Effector memory CD8-positive, alpha-beta T cell (primary cell): Measurements from ENCODE around the gene ANGPTL2.

ENCODE experiments used
- ATAC-seq: fragments of 150-1000 bp; cut with Tn5 transposase; replicated peaks from 2 replicates; pipeline ENCODE4 v1.10.0; 2021; ENCODE audit warnings: mild to moderate bottlenecking, moderate library complexity
- DNase-seq, 3 experiments: peaks; one replicate each; pipeline ENCODE4 v3.0.0; 2021
- H3K27ac Mint-ChIP-seq, 2 donors: one replicate each; pipeline ENCODE4 v1.8.0; 2022; ENCODE audit warnings: mild to moderate bottlenecking in 2 of 2, mixed read lengths in 2 of 2, moderate library complexity in 2 of 2
- H3K27me3 Mint-ChIP-seq, 2 donors: one replicate each; pipeline ENCODE4 v1.8.0; 2022; ENCODE audit warnings: mixed read lengths in 2 of 2
- H3K36me3 Mint-ChIP-seq: one replicate; pipeline ENCODE4 v1.8.0; 2022; ENCODE audit warnings: mild to moderate bottlenecking, moderate library complexity, mixed read lengths; ENCODE audit not compliant: insufficient read depth
- H3K4me1 Mint-ChIP-seq, 2 donors: one replicate each; pipeline ENCODE4 v1.8.0; 2022; ENCODE audit warnings: low read depth in 2 of 2, mixed read lengths in 2 of 2
- H3K4me3 Mint-ChIP-seq, 2 donors: one replicate each; pipeline ENCODE4 v1.8.0; 2022; ENCODE audit warnings: mild to moderate bottlenecking in 2 of 2, mixed read lengths in 2 of 2, moderate library complexity in 2 of 2
- H3K9me3 Mint-ChIP-seq, 2 donors: one replicate each; pipeline ENCODE4 v1.8.0; 2022; ENCODE audit warnings: mixed read lengths in 2 of 2

The ANGPTL2 gene

GRCh38 chr9:127126971-127127370 lies 4.5 kb upstream of the ANGPTL2 start:
- Mint-ChIP-seq H3K36me3 (peaks cover 4% of the 10 kb centered on the region), H3K4me1 (peaks cover 0 to 6% of the 10 kb centered on the region in 2 donors), H3K27ac (no peak overlapping the region), H3K27me3 (peaks cover 0 to 15% of the 10 kb centered on the region in 2 donors), H3K4me3 (no peak overlapping the region), H3K9me3 (no peaks in the 10 kb centered on the region)
- DNase-seq (no peak), ATAC-seq (no peak)

DNA sequence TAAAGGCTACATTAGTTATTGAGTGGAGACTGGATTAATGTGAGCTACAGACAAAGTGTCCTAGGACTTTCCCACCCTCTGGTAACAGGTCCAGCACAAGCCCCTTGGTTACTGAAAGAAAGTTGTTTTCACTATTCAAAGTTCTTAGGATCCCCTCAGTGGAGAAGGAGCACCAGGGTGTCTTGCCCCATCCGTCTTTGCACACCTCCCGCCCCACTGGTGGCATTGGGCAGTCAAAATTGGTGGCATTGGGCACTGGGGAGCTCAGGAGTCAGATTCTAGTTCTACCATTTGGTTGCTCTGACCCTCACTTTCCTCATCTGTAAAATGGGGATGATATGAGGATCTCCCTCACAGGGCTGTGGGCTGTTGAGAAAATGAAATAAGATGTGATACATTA lies 2.4 kb upstream of the ANGPTL2 start:
- no peaks in the 10 kb centered on the region for H3K9me3 Mint-ChIP-seq
- H3K27me3 Mint-ChIP-seq, result peaks cover 0 to 33% of the 10 kb centered on the region in 2 donors
- H3K4me3 Mint-ChIP-seq, result no peak overlapping the region
- H3K36me3 Mint-ChIP-seq, result peaks cover 4% of the 10 kb centered on the region
- no peak overlapping the region for H3K27ac Mint-ChIP-seq
- no peak for ATAC-seq
- H3K4me1 Mint-ChIP-seq, result peaks cover 0 to 10% of the 10 kb centered on the region in 2 donors
- DNase-seq, result no peak

DNA sequence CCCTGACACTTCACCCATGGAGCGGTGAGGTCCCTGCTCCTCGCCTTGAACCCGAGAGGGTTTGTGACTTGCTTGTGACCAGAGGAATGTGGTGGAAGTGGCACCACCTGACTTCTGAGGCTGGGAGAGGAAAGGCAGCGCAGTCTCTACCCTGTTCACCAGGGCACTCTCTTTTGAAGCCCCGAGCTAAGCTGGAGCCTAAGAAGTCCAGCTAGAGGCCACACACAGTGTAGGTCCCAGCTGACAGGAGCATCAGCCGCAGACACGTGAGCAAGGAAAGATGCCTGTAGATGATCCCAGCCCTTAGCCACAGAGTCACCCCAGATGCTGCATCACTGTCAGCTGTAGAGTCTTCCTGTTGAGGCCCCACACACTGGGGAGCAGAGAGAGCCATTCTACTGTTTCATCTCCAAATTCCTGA lies 1.7 kb upstream of the ANGPTL2 start:
- Mint-ChIP-seq H3K27ac (no peak overlapping the region), H3K9me3 (no peaks in the 10 kb centered on the region), H3K27me3 (peaks cover 0 to 40% of the 10 kb centered on the region in 2 donors), H3K4me1 (peaks cover 0 to 10% of the 10 kb centered on the region in 2 donors), H3K36me3 (peaks cover 4% of the 10 kb centered on the region), H3K4me3 (no peak overlapping the region)
- ATAC-seq, result no peak
- DNase-seq, result no peak

DNA sequence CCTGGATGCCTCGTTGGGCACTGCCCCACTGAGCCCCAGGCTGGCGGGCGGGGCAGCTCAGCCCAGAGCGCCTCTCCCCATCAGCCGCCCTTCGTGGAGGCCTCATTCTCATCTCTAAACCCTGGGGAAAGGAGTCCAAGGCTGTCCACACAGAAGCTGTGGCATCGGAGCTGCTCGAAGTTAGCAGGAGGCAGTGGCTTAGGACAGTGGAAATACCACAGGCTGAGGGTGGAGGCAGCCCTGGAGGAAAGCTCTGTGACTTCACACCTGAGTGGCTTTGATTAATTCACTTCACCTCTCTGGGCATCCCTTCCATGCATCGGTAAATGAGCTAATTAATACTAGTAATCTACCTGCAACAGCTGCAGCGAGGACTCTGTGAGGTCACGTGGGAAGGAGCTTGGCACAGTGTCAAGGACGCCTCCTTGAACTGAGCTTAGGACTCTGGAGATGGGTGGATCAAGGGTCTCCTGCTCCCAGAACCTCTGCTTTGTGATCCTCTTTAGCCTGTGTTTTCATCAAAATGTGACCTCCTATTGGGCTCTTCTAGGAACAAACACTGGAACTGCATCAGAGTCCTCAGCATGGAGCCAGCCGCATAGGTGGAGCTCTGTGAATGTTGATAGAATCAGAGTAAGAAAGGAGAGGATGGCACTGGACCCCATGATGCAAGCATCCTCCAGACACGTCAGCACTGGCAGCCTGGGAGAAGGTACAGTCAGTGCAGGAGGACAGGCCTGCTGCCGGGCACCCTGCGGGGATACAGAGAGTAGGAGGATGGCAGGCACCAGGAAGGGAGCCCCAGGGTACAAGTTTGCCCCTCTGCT lies 842 bp upstream of the ANGPTL2 start:
- Mint-ChIP-seq H3K27ac (no peak overlapping the region), H3K4me3 (no peak overlapping the region), H3K27me3 (peaks cover 0 to 45% of the 10 kb centered on the region in 2 donors), H3K36me3 (peaks cover 4% of the 10 kb centered on the region), H3K9me3 (no peaks in the 10 kb centered on the region), H3K4me1 (peaks cover 0 to 10% of the 10 kb centered on the region in 2 donors)
- DNase-seq (no peak), ATAC-seq (no peak)

DNA sequence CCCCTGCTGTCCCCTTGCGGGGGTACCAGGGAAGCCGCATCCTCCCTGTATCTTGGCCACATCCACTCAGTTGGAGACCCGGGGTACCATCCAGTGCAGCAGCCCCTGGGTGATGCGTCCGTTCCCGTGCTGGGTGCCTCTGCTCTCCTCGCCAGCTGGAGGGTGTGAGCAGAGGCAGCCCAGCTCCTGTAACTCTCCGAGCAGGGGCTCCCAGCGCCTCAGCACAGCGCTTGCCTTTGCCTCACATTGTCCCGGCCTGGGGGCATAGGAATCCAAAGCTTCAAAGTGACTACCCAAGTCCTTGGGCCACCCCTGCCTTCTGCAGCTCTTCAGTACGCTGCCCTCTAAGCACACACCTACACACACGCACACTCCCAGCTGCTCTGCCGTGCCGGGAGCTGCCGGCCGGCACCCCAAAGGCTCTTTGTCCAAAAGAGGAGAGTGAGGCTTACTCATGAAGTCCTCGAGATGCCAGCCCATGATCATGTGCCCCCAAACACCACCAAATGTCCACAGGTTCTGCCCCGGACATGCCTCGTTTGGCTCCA lies 733 bp downstream of the ANGPTL2 start:
- H3K4me3 Mint-ChIP-seq, result no peak overlapping the region
- ATAC-seq (no peak), DNase-seq (no peak)
- H3K9me3 Mint-ChIP-seq, result no peaks in the 10 kb centered on the region
- peaks cover 0 to 45% of the 10 kb centered on the region in 2 donors for H3K27me3 Mint-ChIP-seq
- H3K27ac Mint-ChIP-seq, result no peak overlapping the region
- H3K4me1 Mint-ChIP-seq, result peaks cover 6 to 11% of the 10 kb centered on the region in 2 donors
- peaks cover 4% of the 10 kb centered on the region for H3K36me3 Mint-ChIP-seq

- H3K9me3 Mint-ChIP-seq, result no peaks in the 10 kb centered on the region
- H3K36me3 Mint-ChIP-seq, result peaks cover under 1% of the 10 kb centered on the region
- ATAC-seq, result no peak
- DNase-seq, result no peak
- H3K27me3 Mint-ChIP-seq, result peaks cover 0 to 45% of the 10 kb centered on the region in 2 donors
- peaks cover 14 to 19% of the 10 kb centered on the region in 2 donors for H3K4me1 Mint-ChIP-seq
- H3K4me3 Mint-ChIP-seq, result no peak overlapping the region
- H3K27ac Mint-ChIP-seq, result no peak overlapping the region
Measured at GRCh38 chr9:127119320-127119709, 3.1 kb downstream of the ANGPTL2 start.

DNA sequence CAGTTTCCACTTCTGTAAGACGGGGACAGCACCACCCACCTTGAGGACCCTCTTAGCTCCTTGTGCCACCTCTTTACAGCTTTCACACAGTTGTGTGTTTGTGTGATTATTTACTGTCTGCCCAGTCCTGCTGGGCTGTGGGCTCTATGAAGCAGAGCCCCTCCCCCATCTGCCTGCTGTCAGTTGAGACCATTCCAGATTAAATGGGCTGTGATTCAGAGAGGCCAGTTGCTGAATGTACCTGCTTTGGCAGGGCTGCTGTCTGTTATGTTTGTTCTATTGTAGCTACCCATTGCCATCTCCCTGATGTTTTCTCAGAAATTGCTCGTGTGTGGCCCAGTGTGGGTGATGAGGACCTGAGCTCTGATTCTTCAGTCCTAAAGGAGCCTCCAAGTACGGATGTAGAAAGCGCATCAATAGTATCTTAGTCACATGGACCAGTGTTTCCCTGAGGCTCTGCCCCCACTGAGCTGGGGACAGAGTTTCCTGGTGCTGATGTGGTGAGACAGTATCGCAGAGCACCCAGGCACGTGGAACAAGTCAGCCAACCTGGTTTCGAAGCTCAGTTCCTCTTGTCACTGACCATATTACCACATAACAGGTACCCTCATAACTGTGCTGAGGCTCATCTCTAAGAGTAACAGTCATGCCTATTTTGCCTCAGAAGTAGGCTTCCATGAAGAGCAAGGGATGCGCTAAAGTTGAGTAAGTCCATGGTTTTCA lies 3.7 kb downstream of the ANGPTL2 start:
- no peak for DNase-seq
- ATAC-seq, result no peak
- peaks cover 14 to 19% of the 10 kb centered on the region in 2 donors for H3K4me1 Mint-ChIP-seq
- peaks cover 0 to 45% of the 10 kb centered on the region in 2 donors for H3K27me3 Mint-ChIP-seq
- H3K9me3 Mint-ChIP-seq, result no peaks in the 10 kb centered on the region
- H3K27ac Mint-ChIP-seq, result no peak overlapping the region
- no peak overlapping the region for H3K4me3 Mint-ChIP-seq
- peaks cover 6% of the 10 kb centered on the region for H3K36me3 Mint-ChIP-seq

DNA sequence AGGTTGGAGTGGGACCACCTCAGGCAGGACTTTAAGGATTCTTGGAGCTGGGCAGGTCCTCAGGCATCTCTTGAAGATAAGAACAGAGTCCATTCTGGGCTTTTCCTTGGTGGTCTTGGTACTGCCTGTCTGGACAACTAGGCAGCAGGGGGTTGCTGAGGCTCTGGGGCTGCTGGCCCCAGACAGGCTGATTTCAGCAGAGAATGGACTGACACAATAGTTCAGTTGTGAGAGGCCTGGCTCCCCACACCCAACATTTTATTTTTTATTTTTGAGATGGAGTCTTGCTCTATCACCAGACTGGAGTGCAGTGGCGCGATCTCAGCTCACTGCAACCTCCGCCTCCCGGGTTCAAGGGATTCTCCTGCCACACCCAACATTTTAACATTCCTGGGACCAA lies 4.6 kb downstream of the ANGPTL2 start:
- peaks cover 14% of the 10 kb centered on the region in 2 donors for H3K4me1 Mint-ChIP-seq
- H3K9me3 Mint-ChIP-seq, result no peaks in the 10 kb centered on the region
- H3K4me3 Mint-ChIP-seq, result no peak overlapping the region
- no peak overlapping the region for H3K27ac Mint-ChIP-seq
- H3K36me3 Mint-ChIP-seq, result peaks cover 9% of the 10 kb centered on the region
- peaks cover 0 to 38% of the 10 kb centered on the region in 2 donors for H3K27me3 Mint-ChIP-seq
- no peak for ATAC-seq
- DNase-seq, result no peak

DNA sequence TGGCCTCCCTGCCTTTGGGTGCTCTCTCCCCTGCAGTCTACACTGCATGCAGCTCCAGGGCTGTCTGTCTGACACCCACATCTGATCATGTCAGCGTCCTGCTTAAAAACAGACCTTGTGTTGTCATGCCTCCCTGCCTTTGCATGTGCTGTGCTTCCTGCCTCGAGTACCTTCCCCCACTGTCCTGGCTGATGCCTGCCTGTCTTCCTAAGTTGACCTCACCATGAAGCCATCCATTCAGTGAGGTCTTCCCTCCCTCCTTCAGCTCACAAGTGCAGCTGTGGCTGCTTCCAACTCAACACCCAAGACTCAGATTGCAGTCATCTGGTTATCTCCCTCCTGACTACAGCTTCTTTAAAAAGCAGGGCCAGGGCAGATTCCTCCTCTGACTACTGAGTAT lies 5.5 kb downstream of the ANGPTL2 start:
- ATAC-seq (peak; percentile 21), DNase-seq (no peak)
- Mint-ChIP-seq H3K27me3 (peaks cover 0 to 29% of the 10 kb centered on the region in 2 donors), H3K4me3 (no peak overlapping the region), H3K9me3 (no peaks in the 10 kb centered on the region), H3K27ac (peak overlapping the region in 1 of 2 donors; percentile 7), H3K4me1 (peaks cover 13 to 14% of the 10 kb centered on the region in 2 donors), H3K36me3 (peaks cover 9% of the 10 kb centered on the region)

DNA sequence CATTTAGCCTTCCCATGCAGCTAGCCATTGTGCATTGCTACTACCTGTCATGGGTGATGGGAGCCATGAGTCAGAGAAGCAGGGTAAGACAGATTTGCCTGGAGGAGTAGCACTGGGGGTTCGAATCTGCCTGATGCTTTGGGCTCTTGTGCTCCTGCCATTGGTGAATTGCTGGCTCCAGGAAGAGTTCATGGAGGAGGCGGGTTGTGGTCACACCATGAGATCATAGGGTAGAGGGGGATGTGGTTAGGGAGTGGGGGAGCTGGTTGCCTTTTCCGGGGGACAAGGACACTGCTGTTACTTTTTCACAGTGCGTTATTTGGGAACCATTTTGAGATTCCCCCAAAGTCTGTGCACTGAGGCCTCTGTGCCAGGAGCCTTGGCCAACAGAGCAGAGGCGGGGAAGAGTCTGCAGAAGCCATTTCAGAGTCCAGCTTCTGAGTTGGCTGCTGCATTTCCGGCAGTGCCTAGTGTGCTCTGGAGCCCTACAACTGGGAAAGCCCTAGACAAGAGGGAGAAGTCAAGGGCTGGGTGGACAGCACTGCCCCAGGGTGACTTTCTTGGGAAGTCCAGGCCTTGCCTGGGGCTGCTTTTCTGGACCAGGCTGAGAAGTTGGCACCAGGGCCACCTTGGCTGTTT lies 6.2 kb downstream of the ANGPTL2 start:
- Mint-ChIP-seq H3K4me3 (peak overlapping the region in 1 of 2 donors; percentile 32), H3K4me1 (peaks cover 12 to 14% of the 10 kb centered on the region in 2 donors)
- peak; percentile 26 for ATAC-seq

DNA sequence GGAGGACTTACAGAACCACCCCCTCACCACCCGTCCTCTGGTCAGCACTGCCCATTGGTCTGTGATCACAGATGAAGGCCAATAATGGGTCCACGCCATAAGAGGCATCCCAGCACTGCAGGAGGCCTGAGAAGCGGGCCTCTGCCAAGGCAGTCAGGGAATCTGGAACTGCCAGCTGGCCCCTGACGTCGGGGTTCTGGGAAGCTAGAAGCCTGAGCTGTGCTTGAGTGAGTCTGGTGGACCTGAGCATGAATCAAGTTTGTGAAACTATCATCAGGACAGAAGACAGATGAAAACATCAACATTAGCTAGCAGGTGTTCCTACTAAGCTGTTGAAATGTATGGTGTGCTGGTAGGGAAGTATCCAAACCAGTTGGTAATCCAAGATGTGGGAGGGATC lies 7.8 kb downstream of the ANGPTL2 start:
- Mint-ChIP-seq H3K4me3 (no peak overlapping the region), H3K4me1 (peaks cover 9 to 14% of the 10 kb centered on the region in 2 donors), H3K9me3 (no peaks in the 10 kb centered on the region), H3K27me3 (peaks cover 0 to 9% of the 10 kb centered on the region in 2 donors), H3K27ac (no peak overlapping the region), H3K36me3 (peaks cover 9% of the 10 kb centered on the region)
- no peak for ATAC-seq
- DNase-seq, result no peak

More for the DNA sequence above, 6.2 kb downstream of the ANGPTL2 start:
- Mint-ChIP-seq H3K9me3 (no peaks in the 10 kb centered on the region), H3K27ac (peak overlapping the region; percentile 45 to 57), H3K27me3 (peaks cover 0 to 22% of the 10 kb centered on the region in 2 donors), H3K36me3 (peaks cover 9% of the 10 kb centered on the region)
- DNase-seq, result no peak

DNA sequence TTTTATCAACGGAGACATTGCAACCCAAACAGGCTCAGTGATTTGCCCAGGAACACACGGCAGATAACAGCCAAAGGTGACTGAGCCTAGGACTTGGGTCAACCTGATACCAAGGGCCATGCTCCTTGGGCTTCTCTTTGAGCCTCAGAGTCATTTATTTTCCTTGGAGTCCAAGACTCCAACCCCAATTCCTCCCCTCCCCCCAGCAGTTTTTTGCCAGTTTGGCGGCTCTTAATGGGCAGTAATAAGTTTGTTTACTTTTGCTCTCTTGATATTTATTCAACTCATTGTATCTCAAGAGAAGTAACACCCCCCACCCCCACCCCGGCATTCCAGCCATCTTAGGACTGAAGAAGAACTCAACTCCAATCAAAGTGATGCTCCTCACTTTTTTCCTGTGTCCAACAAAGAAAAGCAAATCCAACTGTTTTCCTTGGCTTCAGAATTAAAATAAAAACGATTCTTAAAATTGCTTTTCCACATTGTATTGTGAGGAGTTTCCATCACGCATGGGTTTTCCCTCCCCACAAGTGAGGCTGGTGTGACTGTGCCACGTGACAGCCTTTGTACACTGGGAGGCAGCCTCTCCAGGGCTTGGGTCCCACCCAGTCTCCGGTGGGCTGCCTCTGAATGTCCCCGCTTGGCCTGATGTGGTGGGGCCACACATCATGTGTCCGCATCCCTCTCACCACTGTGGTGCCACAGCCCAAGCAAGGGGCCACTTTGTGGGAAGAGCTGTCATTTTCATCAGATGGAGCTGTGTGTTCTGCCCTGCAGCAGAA lies 9.1 kb downstream of the ANGPTL2 start:
- H3K9me3 Mint-ChIP-seq, result no peaks in the 10 kb centered on the region
- no peak for DNase-seq
- no peak overlapping the region for H3K27ac Mint-ChIP-seq

More for the DNA sequence above, 9.1 kb downstream of the ANGPTL2 start:
- H3K4me3 Mint-ChIP-seq, result no peak overlapping the region
- ATAC-seq, result no peak
- H3K4me1 Mint-ChIP-seq, result peaks cover 9 to 14% of the 10 kb centered on the region in 2 donors
- H3K36me3 Mint-ChIP-seq, result peaks cover 9% of the 10 kb centered on the region
- H3K27me3 Mint-ChIP-seq, result no peaks in the 10 kb centered on the region
